K562 (cell line): Measurements from ENCODE around the gene PLAAT5. TPM values are rescaled to one million over a fixed set of nuclear protein-coding genes. Genes with fewer than 3 reads are reported as not detected.

Experiments
- ARID2 ChIP-seq: fragments of 450-650 bp; IDR thresholded peaks from 2 replicates; pipeline ENCODE4 v1.6.1; 2017; ENCODE audit warnings: antibody characterized with exemption, mild to moderate bottlenecking
- ARID4B ChIP-seq: sonication (generic); formaldehyde crosslinking; IDR thresholded peaks from 2 replicates; pipeline ENCODE4 v1.8.0; 2022; ENCODE audit warnings: mild to moderate bottlenecking, missing genetic modification reagents
- ATF2 ChIP-seq: sonication (generic); formaldehyde crosslinking; IDR thresholded peaks from 2 replicates; pipeline ENCODE4 v1.8.1; 2022; ENCODE audit warnings: missing genetic modification reagents
- CHD2 ChIP-seq: IDR thresholded peaks from 2 replicates; pipeline ENCODE4 v1.6.1; 2011; ENCODE audit warnings: low read depth, low read length
- HDAC3 ChIP-seq: fragments of 450-650 bp; IDR thresholded peaks from 2 replicates; pipeline ENCODE4 v1.6.1; 2018; ENCODE audit warnings: borderline replicate concordance, mild to moderate bottlenecking, moderate library complexity; ENCODE audit not compliant: partially characterized antibody
- HEY1 ChIP-seq: fragments of 250-450 bp; sonication (Bioruptor Pico); IDR thresholded peaks from 2 replicates; pipeline ENCODE4 v1.5.0; 2020; ENCODE audit warnings: mild to moderate bottlenecking, moderate library complexity, borderline replicate concordance
- L3MBTL2 ChIP-seq: fragments of 450-650 bp; IDR thresholded peaks from 2 replicates; pipeline ENCODE4 v1.6.1; 2016; ENCODE audit warnings: mild to moderate bottlenecking, moderate library complexity
- MYBL2 ChIP-seq, 2 experiments: fragments of 450-650 bp in 1 of 2; sonication (generic) in 1 of 2; formaldehyde crosslinking in 1 of 2; IDR thresholded peaks; 2 replicates each; pipeline versions ENCODE4 v1.6.1 to v1.8.1; 2017 to 2022; ENCODE audit warnings: borderline replicate concordance in 1 of 2, inconsistent platforms in 1 of 2, low read depth in 1 of 2, mild to moderate bottlenecking in 1 of 2, missing genetic modification reagents in 1 of 2, moderate library complexity in 1 of 2
- NR2F6 ChIP-seq: fragments of 450-650 bp; formaldehyde crosslinking; IDR thresholded peaks from 2 replicates; pipeline ENCODE4 v1.4.0; 2020; ENCODE audit warnings: mild to moderate bottlenecking
- PRMT5 ChIP-seq: sonication (generic); formaldehyde crosslinking; IDR thresholded peaks from 2 replicates; pipeline ENCODE4 v1.5.0; 2020; ENCODE audit warnings: missing genetic modification reagents
- RAD21 ChIP-seq, 2 experiments: fragments of 250-450 bp in 1 of 2; fragments of 450-650 bp in 1 of 2; sonication (Bioruptor Pico) in 1 of 2; formaldehyde crosslinking in 1 of 2; IDR thresholded peaks in 1 of 2; conservative IDR thresholded peaks in 1 of 2; 2 replicates each; pipeline versions ENCODE4 v1.4.0 to v1.8.0; 2020 to 2022; ENCODE audit warnings: mild to moderate bottlenecking in 2 of 2, moderate library complexity in 1 of 2
- TEAD4 ChIP-seq, 2 experiments: sonication (generic) in 1 of 2; formaldehyde crosslinking in 1 of 2; IDR thresholded peaks; 2 replicates each; pipeline versions ENCODE4 v1.6.1 to v1.8.0; 2012 to 2022; ENCODE audit warnings: borderline replicate concordance in 1 of 2, inconsistent platforms in 1 of 2, low read length in 1 of 2, mild to moderate bottlenecking in 1 of 2, missing genetic modification reagents in 1 of 2
- ZBTB26 ChIP-seq: fragments of 450-650 bp; formaldehyde crosslinking; IDR thresholded peaks from 2 replicates; pipeline ENCODE4 v1.4.0; 2022; ENCODE audit warnings: missing genetic modification characterization
- ZBTB5 ChIP-seq: fragments of 450-650 bp; IDR thresholded peaks from 2 replicates; pipeline ENCODE4 v1.6.1; 2017; ENCODE audit warnings: antibody characterized with exemption
- ZNF449 ChIP-seq: fragments of 250-450 bp; sonication (Bioruptor Pico); IDR thresholded peaks from 2 replicates; pipeline ENCODE4 v1.8.0; 2022; ENCODE audit warnings: moderate library complexity, mild to moderate bottlenecking, inconsistent platforms
- polyA plus RNA-seq, 8 experiments: library from polyadenylated mRNA; depleted of rRNA in 4 of 8; stranded (reverse) in 5 of 8; unstranded in 3 of 8; fragments of >200 nt; fragmentation: Nextera tagmentation in 2 of 8; fragmentation: Illumina TruSeq in 1 of 8; extraction: Ambion mirVana in 2 of 8; extraction: Trizol in 1 of 8; gene quantifications; 2 replicates each; pipeline versions ENCODE4 v1.2.1 to v1.2.3, GENCODE V29; 2011 to 2014; ENCODE audit warnings: inconsistent platforms in 1 of 8, missing spikeins in 1 of 8
- total RNA-seq, 7 experiments: library from RNA; depleted of rRNA in 6 of 7; stranded (reverse); fragments of >200 nt in 6 of 7; fragmentation: Illumina TruSeq in 2 of 7; extraction: Trizol in 2 of 7; gene quantifications; 2 replicates each; pipeline versions ENCODE4 v1.2.1 to v1.2.3, GENCODE V29; 2011 to 2021; ENCODE audit warnings: low replicate concordance in 1 of 7

The PLAAT5 gene
- total and polyA plus RNA-seq, 9 of the 15 experiments (the other 6 are each of a cell fraction or from before 2014, with no cell fraction given) = not detected

GRCh38 chr11:63505857-63506528 lies 15.0 kb upstream of the PLAAT5 start, which contains the start of gene LGALS12 (continued):
- TF ChIP-seq ZBTB5 (no peak), HDAC3 (no peak), L3MBTL2 (peak; percentile 78), HEY1 (CRISPR knock-in tag) (no peak), CHD2 (0 out of 2 replicates have a peak, but pooled peaks have one; percentile 3), RAD21 (CRISPR knock-in tag; conservative IDR thresholded peaks at IDR 0.05 in 1 of 2, IDR thresholded peaks at IDR 0.05 in 1 of 2) (no peak), PRMT5 (CRISPR knock-in tag) (no peak), ARID4B (CRISPR knock-in tag) (no peak), TEAD4 (IDR thresholded peaks at IDR 0.05; ENCODE audit: low read length) (peak; percentile 11; the same call in 1 of the 2 replicates), TEAD4 (CRISPR knock-in tag; IDR thresholded peaks at IDR 0.05; ENCODE audit: borderline replicate concordance) (no peak), ARID2 (no peak), MYBL2 (IDR thresholded peaks at IDR 0.05; ENCODE audit: low read depth) (no peak), MYBL2 (CRISPR knock-in tag; IDR thresholded peaks at IDR 0.05; ENCODE audit: borderline replicate concordance) (no peak), ZBTB26 (CRISPR knock-in tag) (no peak), ATF2 (CRISPR knock-in tag) (no peak), NR2F6 (CRISPR knock-in tag) (no peak), ZNF449 (CRISPR knock-in tag) (no peak)
